Bone marrow (tissue), 2 donors: ENCODE measurements around the gene HEXIM1.

Source experiments
- DNase-seq, 2 donors: peaks; one replicate each; lab custom pipeline; 2025; lab: John Stamatoyannopoulos, UW

The HEXIM1 gene

DNA sequence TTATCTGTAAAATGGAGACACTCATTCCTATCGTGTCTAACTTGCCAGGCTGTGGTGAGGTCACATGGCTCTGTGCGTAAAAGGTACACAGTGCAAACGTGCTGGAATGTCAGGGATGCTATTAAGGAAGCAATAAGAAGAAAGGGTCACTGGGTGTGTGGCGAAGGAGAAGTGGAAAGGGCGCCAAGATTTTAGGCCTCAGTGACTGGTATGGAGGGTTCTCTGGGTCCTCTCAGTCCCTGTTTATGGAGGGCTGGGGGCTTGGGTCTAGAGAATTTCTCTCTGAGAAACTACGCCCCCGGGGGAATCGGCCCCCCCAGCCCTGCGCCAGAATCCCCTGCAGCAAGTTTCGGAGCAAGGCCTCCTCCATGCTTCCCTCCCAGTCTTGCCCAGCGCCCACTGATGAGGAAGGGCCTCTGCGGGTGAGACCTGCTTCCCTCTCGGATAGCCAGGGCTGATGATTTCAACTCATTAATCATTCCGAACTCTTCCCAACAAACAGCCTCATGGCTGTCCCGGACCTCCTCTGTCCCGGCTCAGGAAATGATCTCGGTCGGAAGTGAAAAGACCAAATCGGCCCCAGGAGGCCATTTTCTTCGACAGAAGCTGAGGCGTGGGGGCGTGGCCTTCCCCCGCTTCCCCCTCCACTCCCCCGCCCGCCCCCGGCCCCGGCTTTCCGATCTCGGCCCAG is 1.2 kb upstream of the HEXIM1 start:
- peak in 1 of 2 donors; percentile 78 for DNase-seq

DNA sequence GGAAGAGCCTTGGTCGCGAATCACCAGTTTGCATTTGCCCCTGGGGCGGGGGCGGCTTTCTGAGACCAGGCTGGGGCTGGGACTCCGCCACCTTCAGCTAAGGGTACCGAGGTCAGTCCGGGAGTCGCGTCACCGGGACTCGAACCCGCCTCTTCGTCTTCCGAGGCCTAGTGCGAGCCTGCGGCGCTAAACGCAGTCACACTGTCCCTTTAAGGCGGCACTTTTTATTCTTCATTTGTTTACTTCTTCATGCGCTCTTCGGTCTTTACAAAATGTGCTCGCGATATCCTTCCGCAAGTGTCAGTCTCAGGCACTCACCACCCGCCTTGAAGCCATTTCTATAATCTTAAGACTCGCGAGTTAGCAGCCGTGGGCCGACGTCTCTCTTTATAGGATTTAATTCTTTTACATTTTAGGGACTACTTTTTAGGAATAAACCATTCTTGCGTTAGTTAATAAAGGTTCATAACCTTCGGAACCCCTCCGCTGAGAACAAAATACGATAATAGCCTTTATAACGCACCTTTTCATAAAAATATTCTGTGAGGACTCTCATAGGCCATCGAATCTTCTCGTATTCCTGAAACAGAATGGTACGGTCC is 593 bp upstream of the HEXIM1 start:
- peak; percentile 74 to 87 for DNase-seq

DNA sequence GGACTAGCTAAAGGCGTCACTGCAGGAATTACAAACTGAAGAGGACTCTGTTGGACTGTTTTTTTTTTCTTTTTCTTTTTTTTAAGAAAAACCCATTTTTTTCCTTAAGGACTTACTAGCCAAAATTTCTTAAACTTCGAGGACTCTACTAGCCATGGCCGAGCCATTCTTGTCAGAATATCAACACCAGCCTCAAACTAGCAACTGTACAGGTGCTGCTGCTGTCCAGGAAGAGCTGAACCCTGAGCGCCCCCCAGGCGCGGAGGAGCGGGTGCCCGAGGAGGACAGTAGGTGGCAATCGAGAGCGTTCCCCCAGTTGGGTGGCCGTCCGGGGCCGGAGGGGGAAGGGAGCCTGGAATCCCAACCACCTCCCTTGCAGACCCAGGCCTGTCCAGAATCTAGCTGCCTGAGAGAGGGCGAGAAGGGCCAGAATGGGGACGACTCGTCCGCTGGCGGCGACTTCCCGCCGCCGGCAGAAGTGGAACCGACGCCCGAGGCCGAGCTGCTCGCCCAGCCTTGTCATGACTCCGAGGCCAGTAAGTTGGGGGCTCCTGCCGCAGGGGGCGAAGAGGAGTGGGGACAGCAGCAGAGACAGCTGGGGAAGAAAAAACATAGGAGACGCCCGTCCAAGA is 878 bp downstream of the HEXIM1 start:
- peak; percentile 59 to 61 for DNase-seq

GRCh38 chr17:45149669-45150664 is 1.7 kb downstream of the HEXIM1 start:
- peak in 1 of 2 donors; percentile 35 for DNase-seq

DNA sequence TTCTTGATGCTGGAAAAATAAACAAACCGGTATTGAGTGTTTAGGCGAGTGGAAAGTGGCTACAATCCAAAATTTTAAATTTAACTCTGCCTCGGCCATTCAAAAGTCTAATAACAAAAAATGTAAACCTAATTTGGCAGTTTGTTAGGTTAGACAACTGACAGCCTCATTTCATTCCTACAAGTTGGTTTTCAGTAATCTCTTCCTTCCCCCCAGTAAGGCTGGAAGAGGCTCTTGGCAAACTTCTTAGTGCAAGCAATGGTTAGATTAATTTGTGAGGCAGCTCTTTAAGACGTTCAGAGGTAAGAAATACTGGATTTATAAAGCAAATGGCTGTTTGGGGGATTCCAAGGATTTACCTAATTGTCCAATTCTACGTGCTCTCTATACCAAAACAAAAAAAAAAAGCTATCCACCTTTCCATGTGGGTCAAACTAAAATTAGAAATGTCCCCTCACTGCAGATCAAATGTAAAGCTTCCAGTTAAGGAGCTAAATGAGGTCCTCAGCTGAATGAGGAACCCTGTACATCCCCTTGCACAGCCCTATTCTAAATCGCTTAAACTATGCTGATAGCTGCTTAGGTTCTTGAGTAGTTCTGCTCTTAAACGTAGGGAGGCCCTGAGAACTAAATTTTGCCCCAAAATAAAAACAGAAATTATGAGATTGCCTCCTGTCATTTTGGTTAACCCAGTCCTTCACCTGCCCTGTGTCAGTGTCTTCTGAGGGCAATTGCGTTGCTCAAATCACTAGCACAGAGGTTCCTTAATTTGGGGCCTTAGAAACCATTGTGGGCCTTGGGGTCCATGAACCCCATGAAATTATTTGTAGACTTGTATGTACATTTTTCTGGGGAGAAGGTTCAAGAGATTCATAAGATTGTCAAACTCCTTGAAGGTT is 2.9 kb downstream of the HEXIM1 start:
- no peak for DNase-seq

DNA sequence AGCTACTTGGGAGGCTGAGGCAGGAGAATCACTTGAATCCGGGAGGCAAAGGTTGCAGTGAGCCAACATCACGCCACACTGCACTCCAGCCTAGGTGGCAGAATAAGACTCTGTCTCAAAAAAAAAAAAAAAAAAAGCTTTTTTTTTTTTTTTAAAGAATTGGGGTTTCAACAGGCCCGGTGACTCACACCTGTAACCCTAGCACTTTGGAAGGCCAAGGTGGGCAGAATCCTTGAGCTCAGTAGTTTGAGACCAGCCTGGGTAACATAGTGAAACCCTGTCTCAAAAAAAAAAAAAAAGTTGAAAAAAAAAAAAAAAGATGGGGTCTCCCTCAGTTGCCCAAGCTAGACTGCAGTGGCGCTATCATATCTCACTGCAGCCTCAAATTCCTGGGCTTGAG is 6.8 kb downstream of the HEXIM1 start:
- DNase-seq, result no peak

DNA sequence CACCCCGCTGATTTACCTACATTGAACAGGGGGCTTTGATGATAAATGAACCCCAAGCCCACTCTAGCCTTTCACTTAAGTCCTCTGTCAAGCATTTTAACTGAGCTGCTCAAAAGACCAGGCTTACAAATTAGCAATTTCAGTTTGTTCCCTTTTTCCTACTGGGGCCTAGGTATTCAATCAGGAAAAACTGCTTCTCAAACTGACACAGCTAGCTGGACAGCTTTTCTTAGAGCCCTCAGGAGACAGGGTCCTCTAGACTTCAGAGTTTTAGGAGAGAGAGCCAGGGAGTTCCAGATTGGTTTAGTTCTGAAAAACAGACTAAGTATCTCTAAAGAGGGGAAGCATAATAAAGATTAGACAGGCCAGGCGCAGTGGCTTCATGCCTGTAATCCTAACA is 7.2 kb downstream of the HEXIM1 start:
- no peak for DNase-seq

DNA sequence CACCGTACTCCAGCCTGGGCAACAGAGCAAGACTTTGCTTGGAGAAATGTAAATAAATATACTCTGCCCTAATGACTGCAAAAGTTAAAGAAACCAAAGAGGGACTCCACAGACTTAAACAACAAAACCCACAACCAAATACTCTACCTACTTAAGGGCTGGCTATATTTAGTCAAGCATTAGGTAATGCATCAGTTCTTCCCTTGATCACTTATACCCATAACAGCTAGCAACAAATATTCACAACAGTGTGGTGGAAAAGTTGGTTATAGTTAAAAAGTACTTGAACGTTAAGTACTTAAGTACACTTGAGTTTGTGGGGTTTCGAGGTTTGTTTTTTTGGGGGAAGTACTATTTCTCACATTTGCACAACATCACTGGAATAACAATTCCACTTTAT is 8.0 kb downstream of the HEXIM1 start:
- no peak for DNase-seq

DNA sequence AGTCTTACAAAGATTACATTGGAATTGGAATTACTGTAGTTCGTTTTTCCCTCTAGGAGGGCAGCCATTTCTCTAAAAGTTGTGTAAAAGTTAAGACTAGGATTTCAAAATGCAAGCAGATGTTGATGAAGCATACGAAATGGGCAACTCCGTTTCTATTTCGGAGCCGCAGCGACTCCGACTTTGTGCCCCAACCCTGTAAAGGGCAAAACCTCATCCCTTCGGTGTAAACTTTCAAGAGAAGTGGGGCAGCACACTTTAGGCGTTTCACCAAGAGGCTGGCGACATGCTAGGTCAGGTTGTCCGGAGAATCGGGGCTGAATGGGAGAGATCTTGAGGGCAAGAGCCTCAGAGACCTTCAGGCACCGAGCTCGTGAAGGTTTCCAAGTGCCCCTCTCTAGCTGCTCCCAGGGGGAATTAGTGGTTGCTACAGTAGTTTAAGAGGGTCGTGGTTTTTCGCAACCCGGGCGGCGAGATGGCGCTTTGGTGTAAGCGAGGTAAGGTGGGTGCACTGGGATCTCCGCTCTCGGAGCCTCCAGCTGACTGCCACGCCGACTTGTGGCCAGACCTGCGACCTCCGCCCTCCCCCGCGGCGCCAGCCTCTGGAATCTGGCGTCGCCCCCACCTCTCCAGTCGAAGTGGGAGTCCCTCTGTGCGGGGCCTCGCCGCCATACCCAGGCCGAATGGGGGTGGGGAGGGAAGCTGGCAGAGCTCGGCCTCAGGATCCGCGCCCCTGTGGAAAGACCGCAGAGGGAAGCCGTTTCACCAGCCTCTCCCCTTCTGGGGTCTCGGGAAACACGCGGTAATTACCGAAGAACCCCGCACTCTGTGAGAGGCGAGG is 12.4 kb downstream of the HEXIM1 start:
- peak in 1 of 2 donors; percentile 89 for DNase-seq

DNA sequence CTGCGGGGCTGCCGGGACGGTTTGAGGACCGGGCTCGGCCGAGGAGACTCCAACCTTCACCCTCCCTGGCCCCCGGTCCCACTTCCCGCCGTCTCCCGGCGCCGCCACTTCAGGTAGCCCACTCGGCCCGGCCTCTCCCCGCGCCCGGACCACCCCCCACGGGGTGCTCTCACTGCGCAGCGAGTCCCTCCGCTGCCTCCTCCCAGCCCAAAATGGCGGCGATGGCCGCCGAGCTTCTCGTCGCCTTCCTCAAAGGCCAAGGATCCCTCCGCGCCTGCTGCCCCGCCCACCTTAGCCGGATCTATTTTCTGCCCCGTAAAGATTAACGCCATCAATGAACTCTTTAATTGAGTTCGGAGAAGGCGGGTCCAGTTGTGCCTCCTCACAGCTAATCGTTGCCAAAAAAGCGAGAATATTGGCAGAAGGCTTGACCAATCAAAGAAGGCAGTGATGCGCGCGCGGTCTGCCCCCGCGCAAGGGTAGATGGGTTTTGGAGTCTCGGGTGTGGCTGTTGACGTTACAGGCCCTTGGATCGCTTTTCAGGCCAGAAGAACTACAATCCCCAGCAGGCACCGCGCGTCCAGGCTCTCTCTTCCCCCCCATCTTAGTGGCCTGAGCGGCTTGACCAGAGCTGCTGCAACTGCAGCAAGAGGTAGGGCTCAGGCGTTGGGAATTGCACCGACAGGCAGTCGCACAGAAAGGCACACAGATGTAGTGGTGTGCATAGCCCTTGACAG is 13.2 kb downstream of the HEXIM1 start, which contains the start of gene HEXIM2:
TSS of gene HEXIM2 (plus strand) at position 588 of the 737 bp plus-strand sequence. CDS start 919 bp downstream, outside the sequence.
- DNase-seq, result peak; percentile 92 to 98

DNA sequence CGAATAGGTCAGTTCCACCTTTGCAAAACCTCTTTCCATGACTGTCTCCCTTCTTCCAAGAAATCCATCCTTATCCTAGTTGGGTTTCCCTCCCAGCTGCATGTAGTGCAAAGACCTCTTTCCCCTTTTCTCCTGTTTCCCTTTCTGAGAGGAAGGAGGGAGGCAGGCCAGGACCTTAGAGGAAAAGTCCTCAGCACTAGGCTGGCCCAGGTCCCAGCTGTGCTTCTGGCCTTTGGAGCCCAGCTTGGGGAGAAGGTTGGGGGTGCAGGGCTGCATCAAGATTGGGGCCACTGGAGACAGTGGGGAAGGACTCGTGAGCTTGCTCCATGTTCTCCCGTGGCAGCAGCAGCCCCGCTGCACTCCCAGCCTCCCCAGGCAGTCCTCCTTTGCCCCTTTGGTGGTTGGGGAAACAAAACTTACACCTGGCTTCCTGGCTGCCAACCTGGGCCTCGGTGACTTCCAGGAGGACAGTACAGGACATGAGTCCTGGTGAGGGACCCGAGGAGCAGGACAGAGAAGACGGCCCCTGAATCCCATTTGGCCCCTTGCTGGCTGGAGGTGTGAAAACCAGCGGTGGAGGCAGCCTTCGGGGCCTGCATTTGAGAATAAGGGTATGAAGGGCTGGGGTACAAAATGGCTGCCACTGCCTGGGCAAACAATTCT is 13.9 kb downstream of the HEXIM1 start:
- no peak for DNase-seq

GRCh38 chr17:45164734-45165269 is 16.5 kb downstream of the HEXIM1 start:
- DNase-seq, result no peak

- no peak for DNase-seq
These were observed 20.9 kb downstream of the HEXIM1 start for GRCh38 chr17:45168991-45169752.

DNA sequence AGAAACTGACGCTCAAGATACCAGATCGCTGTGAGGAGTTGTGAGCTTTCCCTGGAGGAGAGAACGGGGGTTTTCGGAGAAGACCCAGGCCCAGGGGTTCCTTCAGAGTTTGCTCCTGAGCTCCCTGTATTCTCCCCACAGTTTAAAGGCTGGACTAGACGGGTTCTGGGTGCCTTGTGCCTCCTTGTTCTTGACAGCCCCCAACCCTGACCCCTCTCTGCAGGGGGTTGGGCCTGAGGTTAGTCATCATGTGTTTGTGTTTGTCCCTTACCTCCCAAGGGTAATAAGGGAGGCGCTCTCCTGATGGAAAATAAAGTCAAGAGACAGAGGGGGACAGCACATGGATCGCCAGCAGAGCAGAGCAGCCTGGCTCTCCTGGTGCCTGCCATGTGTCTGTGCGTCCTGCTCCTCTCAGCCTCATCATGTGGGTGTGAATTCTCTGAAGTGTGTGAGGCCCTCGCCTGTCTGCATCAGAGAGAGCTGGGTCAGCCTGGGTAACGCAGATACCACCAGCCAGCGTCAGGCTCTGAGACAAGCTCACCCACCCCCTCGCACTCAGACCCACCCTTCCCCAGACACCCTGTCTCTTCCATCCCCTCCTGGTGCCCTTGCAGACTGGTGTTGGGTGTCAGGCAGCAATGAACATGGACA is 22.1 kb downstream of the HEXIM1 start:
- DNase-seq, result no peak

GRCh38 chr17:45170931-45171337 is 22.7 kb downstream of the HEXIM1 start:
- DNase-seq, result no peak

GRCh38 chr17:45171338-45172231 is 23.3 kb downstream of the HEXIM1 start:
- no peak for DNase-seq
